Gastrocnemius medialis (tissue), 4 donors: Measurements from ENCODE around the gene CRX.

Experiments
- CTCF ChIP-seq, 5 experiments: fragments of 450-650 bp in 3 of 5; fragments of 200-600 bp in 2 of 5; sonication (generic) in 2 of 5; IDR thresholded peaks in 4 of 5; conservative IDR thresholded peaks in 1 of 5; 1 replicate in 4 of 5; 2 replicates in 1 of 5; pipeline ENCODE4 v1.5.1; 2016 to 2019; ENCODE audit warnings: antibody characterized with exemption in 5 of 5, mild to moderate bottlenecking in 3 of 5, moderate library complexity in 3 of 5
- POLR2A ChIP-seq, 2 donors: fragments of 450-650 bp; IDR thresholded peaks; one replicate each; pipeline ENCODE4 v1.6.1; 2017; ENCODE audit warnings: antibody characterized with exemption in 2 of 2, mild to moderate bottlenecking in 2 of 2, moderate library complexity in 2 of 2

GRCh38 chr19:47821460-47822020 is at the start of gene CRX:
- TF ChIP-seq CTCF (IDR thresholded peaks at IDR 0.05 in 4 of 5, conservative IDR thresholded peaks at IDR 0.05 in 1 of 5) (no peak), POLR2A (IDR thresholded peaks at IDR 0.05) (no peak)
